Measurements from ENCODE around the gene OVCH1.

The OVCH1 gene

GRCh38 chr12:29486972-29487371, 10.5 kb downstream of the OVCH1 start:
- Histone ChIP-seq H3K27me3 (ENCODE audit: low read depth, low read length) (peaks cover 3% of the 10 kb centered on the region; the same call in 1 of the 2 replicates), H3K9me3 (ENCODE audit: insufficient read depth, low read length) (no peaks in the 10 kb centered on the region), H3K27ac (ENCODE audit: low read length) (no peak overlapping the region), H3K36me3 (replicated peaks; ENCODE audit: low read depth, low read length) (no peaks in the 10 kb centered on the region), H3K79me2 (ENCODE audit: low read length) (no peaks in the 10 kb centered on the region), H2AFZ (ENCODE audit: low read depth, low read length) (no peak overlapping the region), H3K9ac (ENCODE audit: low read length) (no peak overlapping the region), H4K20me1 (ENCODE audit: insufficient read depth, low read length) (no peaks in the 10 kb centered on the region), H3K4me3 (ENCODE audit: low read length) (no peak overlapping the region), H3K4me2 (ENCODE audit: low read length) (no peak overlapping the region), H3K4me1 (ENCODE audit: low read length) (no peaks in the 10 kb centered on the region)
- TF ChIP-seq EZH2phosphoT487 (IDR thresholded peaks at IDR 0.05; ENCODE audit: low read depth): no peak
- no peak for TF ChIP-seq CTCF (IDR thresholded peaks at IDR 0.05; ENCODE audit: low read depth, low read length)

GRCh38 chr12:29463198-29463597, 34.3 kb downstream of the OVCH1 start:
- Histone ChIP-seq H3K4me2 (ENCODE audit: low read length) (no peak overlapping the region), H4K20me1 (ENCODE audit: insufficient read depth, low read length) (no peaks in the 10 kb centered on the region), H3K9ac (ENCODE audit: low read length) (no peak overlapping the region), H3K4me1 (ENCODE audit: low read length) (no peaks in the 10 kb centered on the region), H3K27ac (ENCODE audit: low read length) (no peak overlapping the region), H2AFZ (ENCODE audit: low read depth, low read length) (no peak overlapping the region), H3K9me3 (ENCODE audit: insufficient read depth, low read length) (no peaks in the 10 kb centered on the region), H3K4me3 (ENCODE audit: low read length) (no peak overlapping the region), H3K36me3 (replicated peaks; ENCODE audit: low read depth, low read length) (no peaks in the 10 kb centered on the region), H3K27me3 (ENCODE audit: low read depth, low read length) (no peaks in the 10 kb centered on the region), H3K79me2 (ENCODE audit: low read length) (no peaks in the 10 kb centered on the region)
- TF ChIP-seq EZH2phosphoT487 (IDR thresholded peaks at IDR 0.05; ENCODE audit: low read depth) (no peak), CTCF (IDR thresholded peaks at IDR 0.05; ENCODE audit: low read depth, low read length) (no peak)

- TF ChIP-seq CTCF (IDR thresholded peaks at IDR 0.05; ENCODE audit: low read depth, low read length) (no peak), EZH2phosphoT487 (IDR thresholded peaks at IDR 0.05; ENCODE audit: low read depth) (no peak)
Measured at GRCh38 chr12:29460082-29460481, 37.4 kb downstream of the OVCH1 start.

GRCh38 chr12:29455087-29455486, 42.4 kb downstream of the OVCH1 start:
- Histone ChIP-seq H3K4me1 (ENCODE audit: low read length) (no peaks in the 10 kb centered on the region), H3K4me2 (ENCODE audit: low read length) (no peak overlapping the region), H3K9ac (ENCODE audit: low read length) (no peak overlapping the region), H3K9me3 (ENCODE audit: insufficient read depth, low read length) (no peaks in the 10 kb centered on the region), H3K27ac (ENCODE audit: low read length) (no peak overlapping the region), H3K79me2 (ENCODE audit: low read length) (no peaks in the 10 kb centered on the region), H4K20me1 (ENCODE audit: insufficient read depth, low read length) (no peaks in the 10 kb centered on the region), H3K4me3 (ENCODE audit: low read length) (no peak overlapping the region), H3K27me3 (ENCODE audit: low read depth, low read length) (peaks cover 8% of the 10 kb centered on the region), H3K36me3 (replicated peaks; ENCODE audit: low read depth, low read length) (no peaks in the 10 kb centered on the region), H2AFZ (ENCODE audit: low read depth, low read length) (no peak overlapping the region)
- TF ChIP-seq EZH2phosphoT487 (IDR thresholded peaks at IDR 0.05; ENCODE audit: low read depth) (no peak), CTCF (IDR thresholded peaks at IDR 0.05; ENCODE audit: low read depth, low read length) (no peak)

More at GRCh38 chr12:29460082-29460481, 37.4 kb downstream of the OVCH1 start:
- Histone ChIP-seq H3K9me3 (ENCODE audit: insufficient read depth, low read length) (no peaks in the 10 kb centered on the region), H3K4me2 (ENCODE audit: low read length) (no peak overlapping the region), H3K9ac (ENCODE audit: low read length) (no peak overlapping the region), H3K4me3 (ENCODE audit: low read length) (no peak overlapping the region), H3K27ac (ENCODE audit: low read length) (no peak overlapping the region), H3K36me3 (replicated peaks; ENCODE audit: low read depth, low read length) (no peaks in the 10 kb centered on the region), H3K79me2 (ENCODE audit: low read length) (no peaks in the 10 kb centered on the region), H3K27me3 (ENCODE audit: low read depth, low read length) (no peaks in the 10 kb centered on the region; the same call in 1 of the 2 replicates), H4K20me1 (ENCODE audit: insufficient read depth, low read length) (no peaks in the 10 kb centered on the region), H2AFZ (ENCODE audit: low read depth, low read length) (no peak overlapping the region), H3K4me1 (ENCODE audit: low read length) (no peaks in the 10 kb centered on the region)
